Effector memory CD8-positive, alpha-beta T cell (primary cell): Measurements from ENCODE around the gene CLEC4E.
"Not testable (repeated sequence)": the region's sequence is repeated elsewhere in the genome, so short reads cannot be mapped to it uniquely, and the experiment has no call there.

Source experiments
- ATAC-seq: fragments of 150-1000 bp; cut with Tn5 transposase; replicated peaks from 2 replicates; pipeline ENCODE4 v1.10.0; 2021; ENCODE audit warnings: mild to moderate bottlenecking, moderate library complexity
- DNase-seq, 3 experiments: peaks; one replicate each; pipeline ENCODE4 v3.0.0; 2021
- H3K27ac Mint-ChIP-seq, 2 donors: one replicate each; pipeline ENCODE4 v1.8.0; 2022; ENCODE audit warnings: mild to moderate bottlenecking in 2 of 2, mixed read lengths in 2 of 2, moderate library complexity in 2 of 2
- H3K27me3 Mint-ChIP-seq, 2 donors: one replicate each; pipeline ENCODE4 v1.8.0; 2022; ENCODE audit warnings: mixed read lengths in 2 of 2
- H3K36me3 Mint-ChIP-seq: one replicate; pipeline ENCODE4 v1.8.0; 2022; ENCODE audit warnings: mild to moderate bottlenecking, moderate library complexity, mixed read lengths; ENCODE audit not compliant: insufficient read depth
- H3K4me1 Mint-ChIP-seq, 2 donors: one replicate each; pipeline ENCODE4 v1.8.0; 2022; ENCODE audit warnings: low read depth in 2 of 2, mixed read lengths in 2 of 2
- H3K4me3 Mint-ChIP-seq, 2 donors: one replicate each; pipeline ENCODE4 v1.8.0; 2022; ENCODE audit warnings: mild to moderate bottlenecking in 2 of 2, mixed read lengths in 2 of 2, moderate library complexity in 2 of 2
- H3K9me3 Mint-ChIP-seq, 2 donors: one replicate each; pipeline ENCODE4 v1.8.0; 2022; ENCODE audit warnings: mixed read lengths in 2 of 2

CLEC4E gene

DNA sequence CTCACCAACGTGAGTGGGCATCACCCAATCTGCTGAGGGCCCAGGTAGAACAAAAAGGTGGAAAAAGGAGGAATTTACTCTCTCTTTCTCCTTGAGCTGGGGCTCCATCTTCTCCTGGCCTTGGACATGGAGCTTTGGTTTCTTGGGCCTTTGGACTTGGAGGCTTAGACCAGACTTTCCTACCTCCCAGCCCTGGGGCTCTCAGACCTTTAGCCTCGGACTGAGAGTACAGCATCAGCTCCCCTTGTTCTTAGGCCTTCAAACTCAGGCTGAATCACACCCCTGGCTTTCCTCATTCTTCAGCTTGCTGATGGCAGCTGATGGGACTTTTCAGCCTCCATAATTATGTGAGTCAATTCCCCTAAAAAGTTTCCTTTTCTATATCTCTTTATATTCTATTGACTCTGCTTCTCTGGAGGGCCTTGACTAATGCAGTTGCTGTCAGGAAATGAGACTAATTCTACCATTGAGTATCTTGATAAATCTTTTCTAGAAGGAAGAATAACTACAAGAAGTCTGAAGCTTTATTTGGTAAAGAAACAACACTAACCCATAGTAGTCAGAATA is 15.9 kb upstream of the CLEC4E start:
- Mint-ChIP-seq H3K4me1 (no peaks in the 10 kb centered on the region), H3K27me3 (peaks cover 15 to 23% of the 10 kb centered on the region in 2 donors), H3K9me3 (no peaks in the 10 kb centered on the region), H3K36me3 (no peaks in the 10 kb centered on the region), H3K4me3 (no peak overlapping the region), H3K27ac (no peak overlapping the region)
- ATAC-seq (no peak), DNase-seq (no peak)

DNA sequence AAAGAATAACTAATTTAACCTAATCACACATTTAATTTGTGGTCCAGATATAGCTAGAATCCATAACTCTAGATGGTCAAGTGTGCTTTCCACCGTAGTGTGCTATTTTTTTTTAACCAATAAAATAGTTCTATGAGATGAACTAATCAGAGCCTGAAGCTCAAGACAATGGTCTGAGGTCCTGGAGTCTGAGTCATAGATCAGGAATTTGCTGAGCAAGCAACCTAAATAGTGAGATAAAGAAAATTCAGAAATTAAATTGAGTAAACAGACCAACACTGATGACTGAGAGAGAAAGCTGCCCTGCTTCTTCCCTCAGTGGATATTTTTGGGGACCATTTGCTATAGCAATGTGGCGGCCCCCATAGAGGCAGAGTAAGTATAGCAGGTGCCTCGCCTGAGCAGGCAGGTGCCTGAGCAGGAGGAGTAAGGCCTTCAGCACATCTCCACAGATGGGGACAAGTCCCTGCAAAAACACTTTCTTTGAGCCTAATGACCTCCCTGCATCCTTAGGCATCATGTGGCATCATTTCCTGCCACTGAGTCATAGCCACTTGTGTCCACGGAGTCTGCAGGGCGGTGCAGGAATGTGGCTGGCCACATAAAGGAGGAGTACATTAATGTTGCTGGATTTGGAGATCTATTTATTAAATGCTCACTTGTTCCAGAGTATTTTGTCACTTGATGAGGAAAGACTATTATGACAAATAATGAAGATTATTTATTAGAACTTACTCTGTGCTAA is 13.9 kb upstream of the CLEC4E start:
- Mint-ChIP-seq H3K27ac (no peak overlapping the region), H3K4me1 (no peaks in the 10 kb centered on the region), H3K4me3 (no peak overlapping the region), H3K36me3 (no peaks in the 10 kb centered on the region), H3K27me3 (peaks cover 0 to 6% of the 10 kb centered on the region in 2 donors), H3K9me3 (no peaks in the 10 kb centered on the region)
- DNase-seq (no peak), ATAC-seq (no peak)

DNA sequence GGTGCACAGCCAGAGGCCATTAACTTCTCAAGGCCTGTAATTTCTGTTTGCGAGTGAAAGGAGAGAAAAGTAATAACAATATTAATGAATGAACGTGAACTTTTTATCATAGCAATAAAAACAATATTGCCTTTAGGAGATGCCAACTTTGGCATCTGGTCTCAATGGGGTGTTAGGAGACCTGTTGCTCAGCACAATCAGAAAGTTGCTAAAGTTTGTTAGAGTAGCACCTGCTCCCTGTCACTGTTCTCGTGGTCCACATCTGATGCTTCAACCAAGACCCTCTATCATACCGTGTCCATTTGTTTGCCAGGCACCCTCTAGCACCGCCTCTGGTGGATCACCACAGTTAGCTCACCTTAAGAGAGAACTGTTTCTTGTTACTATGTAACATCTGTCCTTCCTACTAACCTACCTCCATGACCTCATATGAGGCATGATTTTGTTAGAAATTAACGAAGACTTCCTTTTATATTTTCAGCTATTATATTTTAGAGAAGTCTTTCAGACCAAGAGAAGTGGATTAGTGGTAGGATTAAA is 12.5 kb upstream of the CLEC4E start:
- no peak overlapping the region for H3K4me3 Mint-ChIP-seq
- H3K27ac Mint-ChIP-seq: no peak overlapping the region
- DNase-seq (no peak), ATAC-seq (no peak)
- H3K27me3 Mint-ChIP-seq: no peaks in the 10 kb centered on the region
- H3K36me3 Mint-ChIP-seq: no peaks in the 10 kb centered on the region
- no peaks in the 10 kb centered on the region for H3K9me3 Mint-ChIP-seq
- H3K4me1 Mint-ChIP-seq: no peaks in the 10 kb centered on the region

DNA sequence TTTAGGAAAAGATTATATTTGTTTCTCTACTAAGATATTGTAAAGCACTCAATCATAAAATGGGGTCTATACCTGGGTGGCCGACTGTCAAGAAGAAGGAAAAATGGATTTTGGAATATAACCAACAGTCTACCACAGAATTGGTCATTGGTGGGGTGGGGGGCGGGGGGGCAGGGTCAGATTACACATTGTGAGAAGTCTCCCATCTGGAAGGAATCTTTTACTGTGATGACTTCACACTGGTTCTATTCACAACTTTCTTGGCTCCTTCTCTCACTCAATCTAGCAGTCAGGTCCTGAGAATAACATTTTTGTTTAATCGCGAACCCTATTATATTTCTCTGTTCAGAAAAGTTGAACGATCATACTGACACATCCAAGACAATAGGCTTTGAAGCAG is 8.7 kb upstream of the CLEC4E start:
- Mint-ChIP-seq H3K27ac (no peak overlapping the region), H3K36me3 (no peaks in the 10 kb centered on the region), H3K27me3 (peaks cover 0 to 5% of the 10 kb centered on the region in 2 donors), H3K9me3 (no peaks in the 10 kb centered on the region), H3K4me1 (no peaks in the 10 kb centered on the region), H3K4me3 (no peak overlapping the region)
- no peak for DNase-seq
- ATAC-seq: no peak

DNA sequence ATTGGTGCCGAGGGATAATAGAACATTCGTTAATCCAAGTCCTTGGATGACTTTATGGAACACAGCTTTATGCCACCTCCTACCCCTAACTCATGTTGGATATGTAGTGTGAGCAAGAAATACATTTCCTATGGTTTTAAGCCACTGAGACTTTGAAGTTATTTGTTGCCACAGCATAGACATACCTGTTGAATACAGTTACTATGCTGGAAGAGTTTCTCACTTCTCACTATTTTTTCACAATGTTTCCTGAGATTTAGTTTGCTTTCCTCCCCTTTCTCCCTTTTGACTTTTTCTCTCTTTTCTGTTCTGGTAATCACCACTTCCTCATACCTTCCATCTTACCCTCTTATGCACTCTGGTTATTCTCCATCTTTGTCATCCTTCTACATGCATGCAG is 7.5 kb upstream of the CLEC4E start:
- ATAC-seq (no peak), DNase-seq (no peak)
- H3K4me1 Mint-ChIP-seq: no peaks in the 10 kb centered on the region
- no peaks in the 10 kb centered on the region for H3K9me3 Mint-ChIP-seq
- no peaks in the 10 kb centered on the region for H3K36me3 Mint-ChIP-seq
- H3K27me3 Mint-ChIP-seq: peaks cover 0 to 5% of the 10 kb centered on the region in 2 donors
- no peak overlapping the region for H3K4me3 Mint-ChIP-seq
- H3K27ac Mint-ChIP-seq: no peak overlapping the region

DNA sequence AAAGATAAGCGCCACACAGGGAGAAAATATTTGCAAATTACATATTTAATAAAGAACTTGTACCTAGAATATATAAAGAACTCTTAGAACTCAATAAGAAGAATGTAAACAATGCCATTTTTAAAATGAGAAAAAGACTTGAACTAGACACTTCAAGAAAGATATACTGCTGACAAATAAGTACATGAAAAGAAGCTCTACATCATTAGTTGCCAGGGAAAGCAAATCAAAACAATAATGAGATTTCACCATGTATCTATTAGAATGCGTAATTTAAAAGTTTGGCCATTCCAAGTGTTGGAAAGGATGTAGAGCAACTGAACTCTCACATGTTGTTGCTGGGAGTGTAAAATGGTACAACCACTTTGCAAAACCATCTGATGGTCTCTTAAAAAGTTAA is 6.9 kb upstream of the CLEC4E start:
- Mint-ChIP-seq H3K9me3 (no peaks in the 10 kb centered on the region), H3K4me3 (no peak overlapping the region), H3K36me3 (no peaks in the 10 kb centered on the region), H3K4me1 (no peaks in the 10 kb centered on the region), H3K27ac (no peak overlapping the region), H3K27me3 (peaks cover 0 to 5% of the 10 kb centered on the region in 2 donors)
- ATAC-seq (no peak), DNase-seq (no peak)

DNA sequence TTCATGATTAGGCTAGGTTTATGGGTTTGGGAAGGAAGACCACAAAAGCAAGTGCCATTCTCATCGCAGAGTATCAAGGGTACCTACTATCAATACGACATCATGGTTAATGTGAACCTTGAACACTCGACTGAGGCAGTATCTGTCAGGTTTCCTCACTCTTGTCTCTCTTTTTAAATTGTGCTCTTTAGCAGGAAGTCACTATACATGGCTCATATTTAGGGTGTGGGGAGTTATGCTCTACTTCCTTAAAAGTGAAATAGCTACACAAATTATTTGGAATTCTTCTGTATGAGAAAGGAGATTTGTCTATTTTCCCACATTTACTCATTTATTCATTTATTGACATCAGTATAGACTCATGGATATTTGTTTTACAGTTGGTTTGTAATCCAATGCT is 5.9 kb upstream of the CLEC4E start:
- DNase-seq (no peak), ATAC-seq (no peak)
- H3K4me1 Mint-ChIP-seq: peaks cover 0 to under 1% of the 10 kb centered on the region in 2 donors
- no peaks in the 10 kb centered on the region for H3K36me3 Mint-ChIP-seq
- peaks cover 4 to 9% of the 10 kb centered on the region in 2 donors for H3K27me3 Mint-ChIP-seq
- H3K4me3 Mint-ChIP-seq: no peak overlapping the region
- no peaks in the 10 kb centered on the region for H3K9me3 Mint-ChIP-seq
- H3K27ac Mint-ChIP-seq: no peak overlapping the region

DNA sequence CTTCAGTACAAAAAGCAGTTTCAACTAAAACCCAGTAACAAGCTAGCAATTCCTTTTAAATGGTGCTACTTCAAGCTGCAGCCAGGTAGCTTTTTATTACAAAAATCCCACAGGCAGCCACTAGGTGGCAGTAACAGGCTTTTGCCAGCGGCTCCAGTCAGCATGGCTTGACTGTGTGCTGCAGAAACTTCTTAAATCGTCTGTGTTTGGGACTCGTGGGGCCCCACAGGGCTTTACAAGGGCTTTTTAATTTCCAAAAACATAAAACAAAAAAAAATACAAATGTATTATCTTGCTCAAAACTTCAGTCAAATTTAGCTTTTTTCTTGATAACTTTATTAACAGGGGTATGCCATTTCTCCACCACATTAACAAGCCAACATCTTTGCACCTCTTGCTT is 3.6 kb upstream of the CLEC4E start:
- peaks cover 0 to 3% of the 10 kb centered on the region in 2 donors for H3K4me1 Mint-ChIP-seq
- H3K4me3 Mint-ChIP-seq: no peak overlapping the region
- H3K27ac Mint-ChIP-seq: no peak overlapping the region
- peaks cover 23 to 27% of the 10 kb centered on the region in 2 donors for H3K27me3 Mint-ChIP-seq
- DNase-seq (peak; percentile 71 to 82 (median 74)), ATAC-seq (peak; percentile 81)
- no peaks in the 10 kb centered on the region for H3K9me3 Mint-ChIP-seq
- no peaks in the 10 kb centered on the region for H3K36me3 Mint-ChIP-seq

DNA sequence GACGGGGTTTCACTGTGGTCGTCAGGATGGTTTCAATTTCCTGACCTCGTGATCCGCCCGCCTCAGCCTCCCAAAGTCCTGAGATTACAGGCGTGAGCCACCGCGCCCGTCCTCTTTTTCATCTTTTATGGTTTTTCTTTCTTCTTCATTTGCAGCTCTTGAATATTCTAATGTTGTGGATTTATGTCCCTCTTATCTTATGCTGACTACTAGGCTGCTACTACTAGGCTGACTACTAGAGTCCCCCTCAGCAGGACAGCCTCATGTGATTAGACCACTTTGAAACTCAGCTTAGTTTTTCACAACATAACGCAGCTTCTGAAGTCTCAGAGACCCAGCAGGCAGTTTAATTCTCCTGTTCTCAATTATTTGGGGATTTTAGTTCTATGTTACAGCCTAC is 857 bp upstream of the CLEC4E start:
- no peaks in the 10 kb centered on the region for H3K36me3 Mint-ChIP-seq
- no peak overlapping the region for H3K4me3 Mint-ChIP-seq
- no peak for ATAC-seq
- H3K4me1 Mint-ChIP-seq: peaks cover 0 to 3% of the 10 kb centered on the region in 2 donors
- no peaks in the 10 kb centered on the region for H3K9me3 Mint-ChIP-seq
- DNase-seq: no peak
- H3K27me3 Mint-ChIP-seq: peaks cover 33 to 42% of the 10 kb centered on the region in 2 donors
- no peak overlapping the region for H3K27ac Mint-ChIP-seq

DNA sequence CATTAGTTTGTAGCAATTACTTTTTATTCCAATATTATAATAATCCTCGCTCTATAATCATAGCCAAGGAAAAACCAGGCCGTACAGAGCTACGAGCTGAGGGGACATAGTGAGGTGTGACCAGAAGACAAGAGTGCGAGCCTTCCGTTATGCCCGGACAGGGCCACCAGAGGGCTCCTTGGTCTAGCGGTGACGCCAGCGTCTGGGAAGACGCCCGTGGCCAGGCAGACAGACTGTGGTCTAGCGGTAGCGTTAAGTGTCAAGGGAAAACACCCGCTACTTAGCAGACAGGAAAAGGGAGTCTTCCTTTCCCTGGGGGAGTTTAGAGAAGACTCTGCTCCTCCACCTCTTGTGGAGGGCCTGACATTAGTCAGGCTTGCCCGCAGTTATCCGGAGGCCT is 2.9 kb downstream of the CLEC4E start:
- H3K4me3 Mint-ChIP-seq, ATAC-seq, H3K36me3 Mint-ChIP-seq, H3K4me1 Mint-ChIP-seq, DNase-seq, H3K9me3 Mint-ChIP-seq, H3K27ac Mint-ChIP-seq: not testable (repeated sequence)
- H3K27me3 Mint-ChIP-seq: peaks cover 55 to 63% of the 10 kb centered on the region in 2 donors

DNA sequence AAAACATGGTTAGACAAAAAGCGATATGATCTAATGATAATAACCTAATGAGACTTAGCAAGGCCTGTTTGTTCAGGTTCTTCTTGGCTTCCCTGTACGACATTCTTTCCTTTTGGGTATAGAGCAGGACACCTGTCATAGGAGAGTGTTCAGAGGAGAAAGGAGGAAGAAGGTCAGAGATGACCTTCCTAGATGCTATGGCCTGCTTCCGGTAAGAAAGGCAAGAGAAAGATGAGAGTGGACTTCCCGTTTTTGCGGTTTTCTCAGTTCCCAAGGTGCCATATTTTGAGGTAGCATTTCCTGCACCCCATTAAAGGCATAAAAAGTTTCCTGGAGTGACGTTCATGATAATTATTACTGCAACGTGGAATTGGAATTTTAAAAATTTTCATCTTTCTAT is 8.7 kb downstream of the CLEC4E start:
- Mint-ChIP-seq H3K9me3 (no peaks in the 10 kb centered on the region), H3K4me3 (no peak overlapping the region), H3K4me1 (no peaks in the 10 kb centered on the region), H3K27ac (no peak overlapping the region), H3K36me3 (no peaks in the 10 kb centered on the region), H3K27me3 (peaks cover 50 to 59% of the 10 kb centered on the region in 2 donors)
- ATAC-seq (no peak), DNase-seq (no peak)

DNA sequence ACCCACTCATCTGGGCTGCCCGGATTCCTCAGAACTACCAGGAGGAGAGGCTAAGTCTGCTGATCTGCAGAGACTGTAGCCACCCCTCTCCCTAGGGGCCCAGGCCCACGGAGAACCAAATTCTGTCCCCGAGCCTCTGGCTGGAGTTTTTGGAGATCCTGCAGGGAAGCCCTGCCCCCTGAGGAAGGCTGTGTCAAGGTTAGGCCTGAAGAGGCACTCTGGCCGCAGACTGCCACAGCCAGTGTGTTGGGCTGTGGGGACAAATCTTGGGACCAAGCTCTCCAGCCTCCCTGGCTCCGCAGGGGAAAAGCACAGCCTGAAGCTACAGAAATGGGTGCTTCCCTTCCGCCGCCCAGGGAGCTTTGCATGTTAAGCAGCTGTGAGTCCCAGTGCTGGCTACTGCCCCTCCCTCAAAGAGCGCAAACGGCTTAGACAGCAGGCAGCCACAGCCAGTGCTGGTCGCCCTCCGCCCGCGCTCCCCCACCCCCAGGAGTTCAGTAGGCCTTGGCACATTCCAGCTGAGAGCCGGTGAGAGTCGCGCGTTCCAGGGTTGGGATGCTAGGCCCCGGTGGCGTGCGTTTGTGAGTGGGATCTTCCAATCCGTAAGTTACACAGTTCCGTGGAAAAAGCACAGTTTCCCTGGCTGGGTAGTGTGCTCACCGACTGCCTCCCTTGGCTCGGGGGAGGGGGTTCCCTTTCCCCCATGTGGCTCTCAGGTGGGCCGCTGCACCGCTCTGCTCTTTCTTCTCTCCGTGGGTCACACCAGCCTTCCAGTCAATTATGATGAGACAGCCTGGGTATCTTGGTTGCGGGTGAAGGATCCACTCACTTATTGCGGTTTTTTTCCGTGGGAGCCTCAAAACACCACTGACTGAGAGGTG is 13.2 kb downstream of the CLEC4E start:
- ATAC-seq: no peak
- Mint-ChIP-seq H3K4me1 (no peaks in the 10 kb centered on the region), H3K4me3 (no peak overlapping the region), H3K27me3 (peaks cover 61 to 73% of the 10 kb centered on the region in 2 donors), H3K36me3 (no peaks in the 10 kb centered on the region), H3K27ac (no peak overlapping the region), H3K9me3 (no peaks in the 10 kb centered on the region)
- no peak for DNase-seq

DNA sequence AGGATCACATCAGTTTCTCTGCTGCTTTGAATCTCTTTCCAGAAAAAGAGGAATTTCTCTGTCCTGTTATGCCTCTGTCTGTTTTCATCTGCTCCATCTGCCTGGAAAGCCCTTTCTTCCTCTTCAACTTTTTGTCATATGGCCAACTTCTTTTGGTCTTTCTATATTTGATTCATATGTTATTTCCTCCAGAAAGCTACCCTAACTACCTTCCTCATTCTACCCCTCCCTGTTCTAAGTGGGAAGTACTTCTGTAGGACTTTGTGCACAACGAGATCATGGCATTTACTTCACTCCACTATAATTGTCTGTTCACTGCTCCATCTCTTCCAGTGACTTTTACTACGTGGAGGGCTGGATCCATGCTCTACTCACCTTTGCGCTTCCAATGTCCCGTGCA is 21.5 kb downstream of the CLEC4E start:
- DNase-seq: no peak
- H3K9me3 Mint-ChIP-seq: no peaks in the 10 kb centered on the region
- no peak overlapping the region for H3K27ac Mint-ChIP-seq
- no peaks in the 10 kb centered on the region for H3K36me3 Mint-ChIP-seq
- ATAC-seq: no peak
- peaks cover 44 to 50% of the 10 kb centered on the region in 2 donors for H3K27me3 Mint-ChIP-seq
- no peaks in the 10 kb centered on the region for H3K4me1 Mint-ChIP-seq
- no peak overlapping the region for H3K4me3 Mint-ChIP-seq
